ENCODE measurements around the gene WASF2.
"Not testable (repeated sequence)": the region's sequence is repeated elsewhere in the genome, so short reads cannot be mapped to it uniquely, and the experiment has no call there.

WASF2 gene

DNA sequence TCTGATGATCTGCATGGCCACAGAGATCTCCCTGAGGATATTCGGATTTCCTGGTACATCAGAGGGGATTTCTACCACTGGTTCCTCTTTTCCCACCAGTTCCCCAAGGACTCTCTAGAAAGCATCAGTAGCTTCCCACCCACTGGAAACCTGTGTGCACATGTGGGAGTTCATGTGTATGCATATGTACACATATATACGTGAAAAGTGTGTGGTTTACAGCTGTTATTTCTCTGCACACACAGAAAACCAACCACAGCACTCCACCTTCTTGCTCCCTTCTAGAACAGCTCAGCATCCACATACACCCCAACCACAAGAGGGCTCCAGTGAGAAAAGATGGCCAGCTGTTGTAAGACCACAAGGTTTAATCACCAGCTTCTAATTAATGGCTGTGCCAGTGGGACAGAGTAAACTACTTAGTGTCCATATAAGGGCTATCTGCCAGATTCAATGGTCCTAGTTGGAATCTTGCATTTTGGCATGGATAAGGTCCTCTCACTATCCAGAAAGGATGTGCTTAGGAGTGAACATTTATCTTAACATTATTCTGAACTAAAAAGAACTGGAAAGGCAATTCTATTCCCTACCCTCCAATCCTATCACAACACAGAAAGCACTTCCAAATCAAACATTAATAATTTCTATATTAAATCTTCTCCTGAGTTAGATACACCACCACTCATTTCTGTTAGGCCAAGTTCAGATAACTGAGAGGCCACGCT is 73.4 kb downstream of the WASF2 start:
- no peak for DNase-seq

DNA sequence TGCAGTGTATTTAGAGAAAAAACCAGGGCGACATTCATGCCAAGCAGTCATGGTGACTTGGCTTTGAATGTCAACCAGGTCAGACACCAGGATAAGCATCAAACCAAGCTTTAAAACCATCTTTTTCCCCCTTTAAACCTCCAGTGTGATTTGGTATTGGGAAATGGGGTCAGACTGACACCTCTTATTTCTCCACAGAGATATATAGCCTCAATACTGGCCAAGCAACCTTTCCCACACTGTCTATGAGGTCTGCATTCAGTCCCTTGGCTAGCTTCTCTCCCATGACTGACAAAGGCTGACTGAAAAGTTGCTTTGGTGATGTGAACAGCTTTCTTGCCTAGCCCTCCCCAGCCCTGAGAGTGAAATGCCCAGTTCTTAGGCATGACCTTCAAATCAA is 75.9 kb downstream of the WASF2 start:
- DNase-seq: no peak

DNA sequence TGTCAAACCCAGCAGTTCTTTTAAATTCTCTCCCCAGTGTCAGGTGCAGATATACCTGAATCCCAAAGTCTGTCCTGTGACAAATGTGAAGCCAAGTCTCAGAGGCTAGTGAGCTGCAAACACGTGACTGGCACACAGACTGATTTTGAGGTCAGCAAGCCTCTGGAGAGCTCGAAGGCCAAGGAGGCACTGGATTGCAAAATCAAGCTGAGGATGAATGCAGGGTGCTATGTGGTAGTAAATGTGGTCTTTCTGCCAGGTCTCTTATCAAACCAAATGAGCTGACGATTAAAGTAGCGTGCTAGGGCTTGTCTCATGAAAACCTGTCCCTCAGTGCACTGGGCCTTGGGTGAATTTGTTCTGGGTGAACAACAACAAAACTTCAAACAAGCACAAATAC is 77.0 kb downstream of the WASF2 start:
- DNase-seq: no peak

DNA sequence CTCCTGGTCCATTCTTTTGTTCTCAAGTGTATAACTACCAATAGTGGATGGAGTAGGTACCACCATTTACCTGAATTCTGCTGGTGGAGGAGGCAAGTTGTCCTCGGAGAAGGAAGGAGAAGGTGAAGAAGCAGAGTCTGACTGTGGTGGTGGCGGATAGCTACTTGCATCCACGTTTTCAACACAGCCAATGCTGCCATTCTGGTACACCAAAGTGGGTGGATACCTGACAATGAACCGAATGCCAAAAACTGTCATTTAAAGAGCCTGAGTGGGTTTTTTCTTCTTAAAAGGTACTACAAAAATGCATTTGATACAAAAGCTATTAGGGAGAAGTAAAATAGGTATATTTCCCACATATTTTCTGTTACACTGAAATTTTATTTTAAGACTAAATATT is 77.5 kb downstream of the WASF2 start:
- no peak for DNase-seq

DNA sequence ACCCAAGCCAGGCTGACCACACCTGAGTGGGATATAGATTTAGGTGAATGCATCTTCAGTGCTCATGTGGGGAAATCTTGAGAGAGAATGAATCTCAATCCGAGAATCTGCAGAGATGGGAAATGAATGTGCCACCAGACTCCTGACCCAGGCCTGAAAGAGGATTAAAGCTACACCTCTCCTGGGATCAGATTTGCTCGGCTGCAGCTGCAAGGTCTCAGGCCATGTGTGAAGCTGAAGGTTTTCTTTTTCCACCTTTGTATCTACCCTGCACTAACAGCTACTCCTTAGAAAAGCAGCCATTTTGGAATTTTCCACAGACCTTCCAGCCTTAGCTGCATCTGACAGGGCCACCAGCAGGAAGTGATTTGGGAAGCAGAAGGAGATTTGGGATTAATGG is 79.3 kb downstream of the WASF2 start:
- DNase-seq: no peak

DNA sequence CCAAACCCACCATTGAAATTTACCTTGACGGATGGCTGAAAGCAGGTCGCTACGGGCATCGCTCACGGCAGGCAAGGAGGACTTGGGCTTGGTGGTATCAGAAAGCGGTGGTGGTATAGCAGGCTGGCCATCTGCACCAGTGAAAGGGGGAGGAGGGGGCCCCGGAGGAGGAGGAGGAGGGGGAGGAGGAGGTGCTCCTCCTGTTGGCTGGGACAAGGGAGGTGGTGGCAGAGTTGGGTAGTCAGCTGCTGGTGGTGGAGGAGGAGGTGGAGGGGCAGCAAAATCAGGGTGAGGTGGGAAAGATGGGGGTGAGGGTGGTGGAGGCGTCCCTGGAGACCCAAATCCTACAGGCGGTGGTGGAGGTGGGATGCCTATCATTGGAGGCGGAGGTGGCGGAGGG is 80.3 kb downstream of the WASF2 start:
- no peak for DNase-seq

DNA sequence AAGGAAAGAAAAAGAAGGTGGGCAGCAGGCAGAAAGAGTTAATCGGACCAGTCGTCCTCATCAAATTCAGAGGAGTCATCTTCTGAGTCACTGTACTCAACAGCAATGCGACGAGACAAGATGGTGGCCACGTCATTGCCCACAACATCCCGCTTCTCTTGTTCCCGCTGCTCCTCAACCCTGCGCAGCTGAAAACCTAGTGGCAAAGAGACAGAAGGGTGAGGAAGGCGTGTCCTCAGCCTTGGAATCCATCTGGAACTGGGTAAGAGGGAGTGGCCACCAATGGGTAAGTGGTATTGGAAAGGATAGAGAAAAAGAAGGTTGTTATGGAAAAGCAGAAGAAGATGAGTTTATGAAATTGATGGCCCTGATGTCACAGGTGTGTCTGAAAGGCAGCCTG is 81.8 kb downstream of the WASF2 start:
- DNase-seq: no peak

DNA sequence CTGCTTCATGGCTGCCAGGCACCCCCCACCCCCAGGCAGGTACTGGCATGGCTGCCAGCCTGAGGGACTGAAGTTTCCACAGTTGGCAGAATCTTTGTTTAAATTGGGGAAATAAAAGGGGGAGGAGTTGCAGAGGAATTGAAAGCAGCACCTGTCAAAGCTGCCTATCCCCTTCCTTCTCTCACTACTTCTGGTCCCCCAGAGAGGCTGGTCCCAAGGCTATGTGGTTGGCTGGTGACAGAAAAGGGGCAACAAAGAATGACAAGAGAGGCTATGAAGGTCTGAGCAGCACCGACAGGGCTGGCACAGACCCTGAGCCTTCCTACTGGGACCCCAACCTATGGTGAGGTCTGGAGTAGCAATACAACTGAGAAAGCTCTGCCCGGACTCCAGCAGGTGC is 83.2 kb downstream of the WASF2 start:
- DNase-seq: not testable (repeated sequence)

DNA sequence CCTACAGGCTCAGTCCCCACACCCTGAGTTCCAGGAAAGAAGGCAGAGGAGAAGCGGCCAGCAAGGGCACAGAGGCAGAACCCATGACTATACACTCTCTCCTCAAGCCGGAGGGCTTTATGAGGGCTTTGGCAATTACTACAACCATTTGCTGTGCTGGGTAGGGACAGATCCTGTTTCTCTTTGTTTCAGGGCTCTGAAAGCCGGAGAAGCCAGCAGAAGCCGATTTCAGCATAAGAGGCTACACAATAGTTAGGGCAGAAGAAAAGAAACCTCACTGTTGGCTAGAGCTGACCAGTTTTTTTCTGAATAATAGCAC is 83.6 kb downstream of the WASF2 start:
- DNase-seq: peak; percentile 22

DNA sequence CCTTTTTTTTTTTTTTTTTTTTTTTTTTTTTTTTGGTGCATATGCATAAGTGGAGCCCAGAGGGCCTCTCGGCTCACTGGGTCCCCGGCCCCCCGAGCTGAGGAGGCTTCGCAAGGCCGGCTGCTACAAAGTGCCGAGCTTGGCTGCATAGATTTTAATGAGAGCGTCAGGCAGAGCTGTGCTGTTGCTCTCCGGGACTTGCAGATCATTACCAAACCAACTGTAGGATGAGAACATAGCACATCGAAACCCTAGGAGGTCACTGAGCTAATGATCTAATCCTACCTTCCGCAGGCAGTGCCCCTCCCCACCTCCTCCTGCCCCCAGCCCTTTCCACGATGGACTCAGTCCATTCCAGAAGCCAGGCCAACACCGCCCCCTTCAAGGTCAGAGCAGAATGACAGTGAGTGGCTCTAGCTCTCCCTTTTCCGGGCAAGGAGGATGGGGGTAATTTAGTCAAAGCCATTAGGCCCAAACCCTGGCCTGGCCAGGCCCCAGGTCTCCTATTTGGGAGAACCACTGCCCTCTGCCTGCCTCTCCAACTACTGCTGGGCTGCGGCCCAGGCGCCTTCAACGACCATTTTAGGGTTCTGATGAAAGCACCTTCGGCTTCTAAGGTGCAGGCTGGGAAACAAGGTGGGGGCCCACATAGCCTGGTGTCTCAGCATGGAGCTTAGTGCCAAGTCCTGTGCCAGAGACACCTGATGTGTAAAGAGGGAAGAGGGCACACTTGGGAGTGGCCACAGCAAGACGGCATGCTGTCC is 84.2 kb downstream of the WASF2 start:
- DNase-seq: not testable (repeated sequence)

DNA sequence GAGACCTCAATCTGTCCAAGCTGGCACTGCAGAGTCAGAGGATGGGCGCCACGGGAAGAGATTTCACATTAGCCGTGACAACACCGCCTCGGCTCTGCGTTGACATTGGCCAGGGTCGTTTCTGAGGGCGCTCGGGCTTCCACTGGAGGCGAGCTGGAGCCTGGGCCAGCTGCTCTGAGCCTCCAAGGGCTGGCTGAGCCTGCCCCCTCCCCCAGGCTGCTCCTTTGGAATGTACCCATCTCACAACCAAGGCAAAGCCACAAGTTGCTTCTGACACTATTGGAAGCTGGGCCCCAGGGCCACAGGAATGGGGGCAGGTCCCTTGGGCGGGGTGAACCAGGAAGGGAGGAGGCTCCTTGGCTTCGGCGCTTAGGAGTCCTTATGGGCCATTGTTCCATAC is 84.9 kb downstream of the WASF2 start:
- DNase-seq: no peak

DNA sequence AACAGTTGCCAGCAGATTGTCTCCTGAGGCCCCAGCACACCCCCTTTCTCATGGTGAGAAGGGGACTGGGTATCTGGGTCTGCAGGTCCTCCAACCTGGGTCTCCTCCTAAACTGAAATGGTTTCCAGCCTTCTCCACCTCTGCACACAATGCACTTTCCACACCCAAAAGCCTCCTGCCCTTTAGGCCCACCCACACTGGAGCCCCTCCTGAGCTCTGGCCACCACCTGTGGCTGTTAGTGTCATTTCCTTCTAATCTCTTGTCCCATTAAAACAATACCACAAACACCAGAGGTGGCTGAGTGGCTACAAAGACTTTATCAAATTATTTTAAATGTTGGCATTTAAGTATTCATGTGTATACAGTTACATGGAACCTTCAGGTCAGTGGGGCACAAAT is 86.0 kb downstream of the WASF2 start:
- DNase-seq: no peak

DNA sequence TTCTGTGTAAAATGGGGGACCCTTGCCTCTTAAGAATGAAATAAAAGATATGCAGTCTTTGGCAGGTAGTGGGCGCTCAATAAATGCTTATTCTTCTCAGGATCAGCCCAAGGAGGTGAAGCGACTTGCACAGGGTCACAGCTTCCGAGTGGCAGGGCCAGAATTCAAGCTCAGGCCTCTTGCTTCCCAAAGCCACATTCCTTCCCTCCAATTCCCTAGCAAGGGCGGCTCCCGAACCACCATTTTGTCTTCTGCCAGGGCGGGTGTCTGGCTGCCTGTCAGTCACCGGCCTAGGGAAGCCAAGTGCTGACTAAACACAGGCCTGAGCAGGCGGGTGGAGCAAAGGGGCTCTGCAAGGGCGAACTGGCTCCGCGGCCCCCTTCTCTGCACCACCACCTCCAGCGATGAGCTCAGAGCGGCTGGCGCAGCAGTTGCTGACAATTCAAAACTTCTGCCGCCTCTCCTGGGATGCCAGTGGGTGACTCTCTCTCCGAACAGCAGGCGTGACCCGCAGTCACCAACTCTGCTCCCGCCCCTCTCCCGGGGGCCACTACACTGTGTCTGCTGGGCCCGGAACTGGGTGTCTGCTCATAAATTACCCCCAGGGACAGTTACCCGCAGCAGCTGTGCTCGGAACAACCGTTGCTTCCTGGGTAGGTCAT is 86.8 kb downstream of the WASF2 start:
- DNase-seq: no peak

DNA sequence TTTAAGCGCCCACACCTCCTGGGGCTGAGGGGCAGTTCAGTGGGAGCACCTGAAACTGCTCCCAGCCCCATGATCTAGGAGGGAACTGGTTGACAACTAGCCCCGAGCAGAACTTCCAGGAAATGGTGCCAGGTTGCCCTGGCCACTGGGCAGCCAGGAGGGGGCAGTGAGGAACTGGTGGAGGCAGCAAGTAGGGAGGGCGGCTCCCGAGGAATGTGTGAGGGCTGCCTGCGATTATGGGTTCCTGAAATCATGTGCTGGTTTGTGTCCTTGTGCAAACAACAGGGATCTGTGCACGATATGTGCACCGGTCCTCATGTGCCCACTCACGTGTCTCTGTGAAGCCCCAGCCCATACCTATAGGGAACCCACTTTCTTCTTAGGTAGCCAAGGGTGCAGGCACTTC is 87.6 kb downstream of the WASF2 start:
- DNase-seq: no peak

DNA sequence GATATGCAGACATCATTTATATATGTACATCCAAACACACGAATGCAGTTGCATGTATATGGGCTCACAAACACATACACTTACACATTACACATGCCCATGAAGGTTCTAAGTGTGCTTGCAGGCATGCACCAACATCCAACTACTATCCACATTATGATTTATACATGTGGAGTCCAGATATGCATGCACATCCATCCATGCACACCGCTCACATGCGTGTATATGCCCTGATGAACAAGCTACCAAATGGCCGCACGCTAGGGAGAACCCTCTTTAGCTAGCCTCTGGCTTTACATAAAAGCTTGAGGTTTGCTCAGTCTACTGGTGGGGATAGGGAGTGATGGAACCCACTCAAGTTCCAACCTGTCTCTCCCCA is 89.0 kb downstream of the WASF2 start:
- no peak for DNase-seq

DNA sequence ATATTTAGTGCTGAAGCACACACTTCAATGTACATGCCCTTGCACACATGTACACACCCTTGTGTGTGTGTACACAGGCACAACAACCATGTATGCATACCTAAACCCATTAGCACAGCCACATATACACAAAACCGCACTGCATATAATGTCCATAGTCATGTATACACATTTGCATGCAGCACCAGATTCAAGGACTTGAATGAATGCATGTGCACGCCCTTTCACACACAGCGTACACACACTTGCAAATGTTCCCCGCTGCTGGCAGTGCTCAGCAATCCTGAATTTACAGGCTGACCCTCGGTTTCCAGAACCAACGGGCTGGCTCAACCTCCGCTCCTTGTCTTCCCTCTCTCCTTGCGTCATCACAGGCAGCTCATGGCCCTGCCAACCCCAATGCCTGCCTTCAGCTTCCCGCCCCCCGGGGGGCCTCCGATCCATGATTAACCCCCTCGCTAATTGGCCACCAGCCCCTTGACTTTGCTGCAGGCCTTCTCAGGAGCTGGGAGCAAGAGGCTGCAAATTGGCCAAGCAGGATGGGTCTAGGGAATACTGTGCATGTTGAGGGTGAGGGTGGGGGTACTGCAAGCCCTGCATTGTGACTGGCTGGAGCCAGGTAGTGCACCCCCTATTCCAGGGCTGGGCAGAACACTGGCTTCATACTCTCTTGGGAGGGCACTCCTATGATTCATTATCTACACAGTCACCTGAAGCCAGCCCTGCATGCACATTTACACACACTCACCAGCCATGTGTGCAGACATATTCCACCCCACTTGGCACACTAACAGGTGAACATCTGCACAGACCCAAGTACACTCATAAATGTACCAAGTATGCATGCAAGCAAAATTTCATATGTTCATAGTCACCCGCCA is 89.6 kb downstream of the WASF2 start:
- no peak for DNase-seq

DNA sequence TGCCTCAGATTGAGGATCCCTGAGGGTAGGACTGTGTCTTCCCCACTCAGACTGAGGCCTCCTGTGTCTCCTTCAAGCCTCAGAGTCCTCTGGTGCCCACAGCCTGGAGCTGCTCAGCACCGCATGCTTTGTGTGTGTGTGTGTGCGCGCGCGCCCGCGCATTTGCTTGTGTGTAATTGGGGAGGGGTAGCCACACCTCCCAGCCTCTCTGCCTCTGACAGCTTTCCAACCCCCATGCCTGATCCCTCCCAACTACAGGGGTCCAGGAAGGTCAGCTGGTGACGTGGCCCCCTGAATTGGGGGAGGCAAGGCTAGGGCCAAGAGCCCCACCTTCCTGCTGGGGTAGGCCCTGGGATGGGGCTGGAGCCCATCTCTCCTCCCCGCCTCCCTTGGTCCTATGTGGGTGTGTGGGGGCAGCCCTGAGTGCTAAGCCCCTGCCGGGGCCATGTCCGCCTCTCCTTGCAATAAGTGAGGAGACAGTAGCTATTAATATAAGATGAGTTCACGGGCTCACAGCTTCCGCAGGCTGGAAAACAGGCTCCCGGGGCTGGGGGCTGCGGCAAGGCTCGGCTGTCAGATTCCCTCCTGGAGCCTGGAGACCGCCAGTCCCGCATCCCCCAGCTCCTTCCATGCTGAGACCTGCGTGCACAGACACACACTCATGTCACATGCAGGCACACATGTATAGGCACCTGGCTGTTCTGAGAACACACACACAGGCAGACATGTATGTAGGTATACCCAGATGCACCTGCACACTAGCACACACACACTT is 90.5 kb downstream of the WASF2 start:
- DNase-seq: no peak

DNA sequence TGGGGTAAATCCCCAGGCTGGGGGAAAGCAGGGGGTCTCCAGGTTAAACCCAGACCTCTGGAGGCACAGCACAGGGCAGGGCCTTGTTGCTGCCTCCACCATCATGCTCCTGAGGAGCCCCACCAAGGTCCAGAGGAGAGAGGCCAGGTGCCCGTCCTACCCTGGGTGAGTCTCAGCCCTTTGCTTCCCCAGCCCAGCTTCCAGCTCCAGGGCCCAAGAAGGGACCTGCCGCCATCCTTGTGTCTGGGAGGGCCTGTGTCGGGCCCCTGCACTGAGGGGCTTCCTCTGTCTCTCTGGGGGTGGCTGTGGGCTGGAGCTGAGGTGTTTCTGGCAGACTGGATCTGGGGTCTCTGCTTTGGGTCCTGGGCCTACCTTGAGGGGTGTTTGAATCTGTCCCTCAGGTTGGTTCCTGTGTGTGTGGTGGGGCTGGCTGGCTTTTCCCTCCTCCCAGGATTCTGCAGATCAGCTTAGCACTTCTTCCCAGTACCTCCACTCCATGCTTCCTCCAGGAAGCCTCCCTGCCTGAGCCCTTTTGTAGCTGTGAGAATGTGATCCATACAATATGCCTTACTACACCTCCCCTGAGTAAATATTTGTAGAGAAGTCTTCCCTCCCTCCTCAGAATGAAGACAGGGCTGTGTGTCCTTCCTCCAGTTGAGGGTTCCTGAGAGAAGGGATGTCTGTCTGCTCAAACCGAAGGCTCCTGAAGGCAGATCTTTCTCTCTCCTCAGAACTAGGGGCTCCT is 91.4 kb downstream of the WASF2 start:
- DNase-seq: no peak

DNA sequence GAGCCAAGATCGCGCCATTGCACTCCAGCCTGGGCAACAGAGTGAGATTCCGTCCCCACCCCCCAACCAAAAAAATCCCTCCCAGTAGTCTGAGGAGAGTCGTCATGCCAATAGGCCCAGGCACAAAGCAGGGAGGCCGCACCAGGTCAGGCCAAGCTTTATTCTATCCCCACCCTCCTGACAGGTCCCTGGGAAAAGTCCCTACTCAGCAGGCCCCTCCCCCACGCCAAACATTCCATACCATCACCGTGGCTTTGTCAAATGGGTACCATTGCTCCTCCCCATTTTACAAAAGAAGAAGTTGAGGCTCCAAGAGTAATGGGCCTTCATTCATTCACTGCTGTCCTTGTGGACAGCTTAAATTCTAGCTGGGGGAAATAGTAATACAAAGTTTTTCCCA is 92.2 kb downstream of the WASF2 start:
- DNase-seq: no peak

DNA sequence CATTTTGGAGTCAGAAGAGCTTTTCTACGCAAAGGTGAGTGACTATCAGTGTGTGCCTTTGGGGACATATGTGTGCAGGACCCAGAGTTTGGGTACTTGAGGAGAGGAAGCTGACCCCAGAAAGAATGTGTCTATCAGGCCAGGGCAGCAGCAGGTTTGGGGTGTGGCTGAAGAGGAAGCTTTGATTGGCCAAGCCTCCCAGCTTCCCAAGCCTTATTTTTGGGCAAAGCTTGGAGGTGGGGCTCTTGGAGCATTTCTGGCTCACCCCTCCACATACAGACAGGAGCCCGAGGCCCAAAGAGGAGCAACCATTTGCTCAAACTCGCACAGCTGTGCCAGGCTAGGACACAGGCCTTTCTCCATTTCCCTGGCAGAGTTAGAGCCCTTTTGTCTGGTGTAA is 92.9 kb downstream of the WASF2 start:
- DNase-seq: no peak

DNA sequence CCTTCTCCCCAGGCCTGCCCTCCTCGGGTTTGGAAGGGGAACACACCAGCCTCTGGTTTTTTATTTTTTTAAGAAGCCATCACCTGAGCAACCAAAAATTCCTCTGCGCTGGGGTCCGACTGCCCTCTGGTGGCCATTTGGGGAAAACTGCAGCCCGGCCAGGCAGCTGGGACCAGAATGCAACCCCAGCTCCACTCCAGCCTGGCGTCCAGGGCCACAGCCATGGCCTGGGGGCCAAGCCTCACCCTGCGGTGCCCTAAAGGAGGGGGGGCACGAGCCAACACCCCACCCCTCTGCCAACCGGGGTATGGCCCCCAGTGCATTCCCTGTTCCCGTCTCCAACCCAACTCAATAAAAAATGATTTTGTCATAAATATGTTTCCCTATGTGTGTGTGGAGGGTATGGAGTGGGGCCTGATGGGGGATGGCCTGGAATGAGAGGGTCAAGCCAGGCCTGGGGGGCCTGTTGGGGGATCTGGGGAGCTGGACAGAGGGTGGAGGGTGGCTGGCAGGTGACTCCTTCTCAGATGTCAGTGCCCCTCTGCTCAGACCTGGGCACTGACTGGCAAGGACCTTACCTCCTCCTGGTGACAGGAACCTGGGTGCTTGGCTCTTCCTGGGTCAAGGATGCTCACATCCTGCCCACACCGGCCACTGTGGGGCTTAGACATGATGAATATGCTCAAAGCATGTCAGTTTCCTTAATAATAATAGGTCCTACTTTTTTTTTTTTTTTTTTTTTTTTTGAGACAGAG is 94.3 kb downstream of the WASF2 start:
- peak; percentile 52 for DNase-seq
